ENCODE measurements around the gene TRIO.
"Not testable (repeated sequence)": the region's sequence is repeated elsewhere in the genome, so short reads cannot be mapped to it uniquely, and the experiment has no call there.

The TRIO gene

DNA sequence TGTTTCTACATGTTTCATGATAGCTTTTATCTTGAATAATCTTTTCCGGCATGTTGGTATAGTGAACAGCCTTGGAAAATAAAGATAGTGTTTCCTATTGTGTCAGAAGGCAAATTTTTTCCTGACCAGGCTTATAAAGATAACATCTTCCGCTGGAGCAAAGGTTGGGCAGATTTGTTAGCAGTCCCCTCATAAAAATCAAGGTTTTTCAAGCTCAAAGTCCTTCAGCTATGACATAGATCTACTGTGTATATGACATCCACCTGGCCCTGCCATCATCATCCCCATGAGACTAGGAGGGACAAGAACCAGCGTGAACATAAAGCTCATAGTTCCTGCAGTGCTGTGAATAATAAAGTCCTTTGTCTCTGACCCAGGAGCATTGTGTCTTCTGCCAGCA, 408.1 kb downstream of the TRIO start:
- Mint-ChIP-seq H3K27ac (no peak overlapping the region), H3K36me3 (ENCODE audit: low read depth) (no peaks in the 10 kb centered on the region), H3K27me3 (ENCODE audit: low read depth) (no peaks in the 10 kb centered on the region), H3K9me3 (peaks cover 13% of the 10 kb centered on the region), H3K4me3 (no peak overlapping the region), H3K4me1 (ENCODE audit: low read depth) (peaks cover 5% of the 10 kb centered on the region)

GRCh38 chr5:14552017-14552416, 408.9 kb downstream of the TRIO start:
- Mint-ChIP-seq H3K27me3 (ENCODE audit: low read depth) (no peaks in the 10 kb centered on the region), H3K9me3 (peaks cover 13% of the 10 kb centered on the region), H3K4me1 (ENCODE audit: low read depth) (peaks cover 5% of the 10 kb centered on the region), H3K4me3 (no peak overlapping the region), H3K36me3 (ENCODE audit: low read depth) (no peaks in the 10 kb centered on the region), H3K27ac (no peak overlapping the region)

GRCh38 chr5:14554288-14554687, 411.1 kb downstream of the TRIO start:
- H3K9me3 Mint-ChIP-seq: peaks cover 13% of the 10 kb centered on the region
- H3K4me1 Mint-ChIP-seq (ENCODE audit: low read depth); H3K36me3 Mint-ChIP-seq (ENCODE audit: low read depth); H3K27ac Mint-ChIP-seq; H3K27me3 Mint-ChIP-seq (ENCODE audit: low read depth); H3K4me3 Mint-ChIP-seq: not testable (repeated sequence)

DNA sequence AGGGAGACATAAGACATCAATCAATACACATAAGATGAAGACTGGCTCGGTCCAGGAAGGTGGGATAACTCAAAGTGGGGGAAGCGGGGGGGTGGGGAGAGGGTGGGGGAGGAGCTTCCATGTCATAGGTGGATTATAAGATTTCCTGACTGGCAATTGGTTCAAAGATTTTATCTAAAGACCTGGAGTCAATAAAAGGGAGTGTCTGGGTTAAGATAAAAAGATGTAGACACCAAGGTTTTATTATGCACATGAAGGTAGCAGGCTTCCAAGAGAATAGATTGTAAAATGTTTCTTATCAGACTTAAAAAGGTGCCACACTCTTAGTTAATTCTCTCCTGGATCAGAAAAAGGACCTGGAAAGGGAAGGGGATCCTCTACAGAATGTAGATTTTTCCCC, 412.9 kb downstream of the TRIO start:
- no peaks in the 10 kb centered on the region for H3K36me3 Mint-ChIP-seq (ENCODE audit: low read depth)

GRCh38 chr5:14557203-14557770, 414.1 kb downstream of the TRIO start:
- H3K4me3 Mint-ChIP-seq: no peak overlapping the region
- no peaks in the 10 kb centered on the region for H3K36me3 Mint-ChIP-seq (ENCODE audit: low read depth)
- no peak overlapping the region for H3K27ac Mint-ChIP-seq
- H3K27me3 Mint-ChIP-seq (ENCODE audit: low read depth): peaks cover 6% of the 10 kb centered on the region
- H3K4me1 Mint-ChIP-seq (ENCODE audit: low read depth): peaks cover 11% of the 10 kb centered on the region
- peaks cover 13% of the 10 kb centered on the region for H3K9me3 Mint-ChIP-seq

More for the DNA sequence above, 412.9 kb downstream of the TRIO start:
- Mint-ChIP-seq H3K27ac (no peak overlapping the region), H3K4me1 (ENCODE audit: low read depth) (peaks cover 11% of the 10 kb centered on the region), H3K27me3 (ENCODE audit: low read depth) (peaks cover 6% of the 10 kb centered on the region), H3K4me3 (no peak overlapping the region), H3K9me3 (peaks cover 13% of the 10 kb centered on the region)

GRCh38 chr5:14557791-14558415, 414.8 kb downstream of the TRIO start:
- Mint-ChIP-seq H3K36me3 (ENCODE audit: low read depth) (no peaks in the 10 kb centered on the region), H3K27ac (no peak overlapping the region), H3K4me1 (ENCODE audit: low read depth) (peaks cover 11% of the 10 kb centered on the region), H3K9me3 (peaks cover 13% of the 10 kb centered on the region), H3K27me3 (ENCODE audit: low read depth) (peaks cover 6% of the 10 kb centered on the region), H3K4me3 (no peak overlapping the region)
